CD4-positive, alpha-beta T cell treated with Interleukin-4 for 4 hours (primary cell): ENCODE data around the gene EXOG.

Source experiments
- DNase-seq: peaks from one replicate; pipeline ENCODE4 v3.0.0-alpha.2; 2020

Gene EXOG, protein sequence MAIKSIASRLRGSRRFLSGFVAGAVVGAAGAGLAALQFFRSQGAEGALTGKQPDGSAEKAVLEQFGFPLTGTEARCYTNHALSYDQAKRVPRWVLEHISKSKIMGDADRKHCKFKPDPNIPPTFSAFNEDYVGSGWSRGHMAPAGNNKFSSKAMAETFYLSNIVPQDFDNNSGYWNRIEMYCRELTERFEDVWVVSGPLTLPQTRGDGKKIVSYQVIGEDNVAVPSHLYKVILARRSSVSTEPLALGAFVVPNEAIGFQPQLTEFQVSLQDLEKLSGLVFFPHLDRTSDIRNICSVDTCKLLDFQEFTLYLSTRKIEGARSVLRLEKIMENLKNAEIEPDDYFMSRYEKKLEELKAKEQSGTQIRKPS

DNA sequence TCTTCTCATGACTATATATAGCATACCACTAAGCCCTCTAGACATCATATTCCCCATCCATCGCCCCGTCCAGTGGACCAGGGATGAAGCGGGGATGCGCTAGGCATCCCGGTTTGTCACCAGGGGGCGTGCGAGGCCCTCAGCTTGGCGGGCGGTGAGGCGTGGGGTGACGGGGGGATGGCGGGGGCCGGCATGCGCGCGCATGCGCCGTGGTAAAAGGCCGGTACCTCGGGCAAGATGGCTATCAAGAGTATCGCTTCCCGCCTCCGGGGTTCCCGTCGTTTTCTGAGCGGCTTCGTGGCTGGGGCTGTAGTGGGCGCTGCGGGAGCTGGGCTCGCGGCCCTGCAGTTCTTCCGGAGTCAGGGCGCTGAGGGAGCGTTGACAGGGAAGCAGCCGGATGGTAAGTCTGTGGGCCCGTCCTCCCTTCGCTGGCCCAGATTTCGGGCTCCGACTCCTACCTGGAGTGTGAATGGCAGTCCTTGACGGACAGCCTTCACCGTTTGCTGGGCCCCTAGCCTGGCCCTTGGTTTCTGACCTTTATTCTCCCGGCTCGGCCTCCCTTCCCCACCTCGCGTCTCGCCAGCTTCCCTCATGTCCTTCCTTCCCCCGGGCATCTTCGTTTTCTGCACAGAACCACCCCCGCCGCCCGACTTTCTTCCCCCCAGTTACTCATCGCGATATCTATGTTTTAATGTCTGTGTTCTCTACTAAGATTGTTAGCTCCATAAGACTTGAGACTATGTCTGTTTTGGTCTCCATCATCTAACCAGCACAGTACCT lies at the start of gene EXOG:
TSS of gene EXOG (plus strand) at position 210 of the 780 bp plus-strand sequence. CDS start at position 238, 28 bp downstream.
- peak; percentile 93 for DNase-seq

DNA sequence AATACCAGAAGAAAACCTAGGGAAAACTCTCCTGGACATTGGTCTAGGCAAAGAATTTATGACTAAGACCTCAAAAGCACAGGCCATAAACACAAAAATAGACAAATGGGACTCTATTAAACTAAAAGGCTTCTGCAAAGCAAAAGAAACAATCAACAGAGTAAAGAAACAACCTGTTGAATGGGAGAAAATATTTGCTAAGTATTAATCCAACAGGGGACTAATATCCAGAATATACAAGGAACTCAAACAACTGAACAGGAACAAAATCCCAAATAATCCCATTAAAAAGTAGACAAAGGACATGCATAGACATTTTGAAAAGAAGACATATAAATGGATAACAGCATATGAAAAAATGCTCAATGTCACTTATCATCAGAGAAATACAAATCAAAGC lies 49.3 kb upstream of the EXOG start:
- no peak for DNase-seq

DNA sequence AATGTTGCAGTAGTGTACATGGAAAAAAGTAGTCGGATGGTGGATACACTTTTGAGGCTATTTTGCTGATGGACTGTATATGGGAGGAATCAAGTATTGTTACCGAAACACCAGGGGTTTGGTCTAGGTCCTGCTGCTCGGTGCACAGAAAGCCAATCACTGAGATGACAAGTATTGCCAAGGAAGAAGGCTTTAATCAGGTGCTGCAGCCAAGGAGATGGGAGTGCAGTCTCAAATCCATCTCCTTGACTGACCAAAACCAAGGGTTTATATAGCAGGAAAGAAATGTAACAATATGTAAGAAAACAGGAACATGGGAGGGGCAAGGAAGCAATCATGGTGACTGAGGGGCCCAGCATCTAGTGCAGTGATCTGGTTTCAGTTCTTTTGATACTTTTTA lies 45.3 kb upstream of the EXOG start:
- no peak for DNase-seq

DNA sequence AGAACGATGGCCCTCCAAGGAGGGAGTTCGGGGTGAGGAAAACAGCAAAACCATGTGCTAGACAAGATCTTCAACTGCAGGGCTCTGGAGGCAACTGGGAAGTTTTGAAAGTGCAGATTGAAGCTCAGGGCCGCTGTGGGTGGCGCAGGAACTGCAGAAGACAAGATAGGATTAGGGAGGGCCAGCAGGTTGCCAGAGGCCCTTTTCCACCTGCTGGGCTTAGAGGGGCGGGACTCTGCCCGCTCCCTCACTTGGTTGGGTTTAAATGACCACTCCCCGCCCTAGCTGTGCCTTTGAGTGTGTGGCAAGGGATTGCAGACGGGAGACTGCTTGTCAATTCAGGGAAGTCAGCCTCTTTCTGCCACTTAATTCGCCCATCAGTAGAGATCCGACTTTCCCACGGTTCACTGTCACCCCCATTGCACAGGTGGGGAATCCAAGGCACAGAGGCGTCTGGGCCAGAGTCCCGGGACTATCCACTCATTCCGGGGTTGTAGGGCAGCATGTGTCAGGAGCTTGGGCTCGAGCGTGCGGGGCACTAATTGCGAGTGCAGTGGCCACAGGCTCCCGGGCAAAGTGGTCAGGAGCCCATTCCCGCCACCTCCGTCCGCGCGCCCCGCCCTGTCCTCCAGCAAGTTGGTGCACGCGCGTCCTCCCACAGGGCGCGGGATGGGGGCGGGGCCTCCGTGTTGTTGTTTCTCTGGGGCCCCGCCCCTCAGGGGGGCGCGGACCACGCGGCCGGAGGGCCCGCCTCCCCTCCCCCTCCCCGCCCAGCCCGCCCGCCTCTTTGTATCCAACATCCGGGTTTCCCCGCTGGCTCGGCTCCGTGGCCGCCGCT lies 42.8 kb upstream of the EXOG start, which contains the start of gene ACVR2B:
TSS of gene ACVR2B (plus strand) at position 816 of the 838 bp plus-strand sequence. CDS start 433 bp downstream, outside the sequence.
- DNase-seq = peak; percentile 67

DNA sequence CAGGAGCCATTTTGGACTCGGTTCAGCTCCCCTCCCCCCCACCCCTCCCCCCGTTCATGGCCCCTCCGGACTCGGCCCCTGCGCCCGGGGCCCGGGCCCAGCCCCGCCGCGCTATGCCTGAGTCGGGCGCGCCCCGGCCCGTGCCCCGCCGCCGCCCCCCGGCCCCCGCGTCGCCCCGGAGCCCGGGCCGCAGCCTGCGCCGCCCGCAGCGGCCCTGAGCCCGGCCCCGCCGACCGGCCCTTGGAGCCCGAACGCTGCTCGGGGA lies 42.3 kb upstream of the EXOG start:
- DNase-seq = no peak

DNA sequence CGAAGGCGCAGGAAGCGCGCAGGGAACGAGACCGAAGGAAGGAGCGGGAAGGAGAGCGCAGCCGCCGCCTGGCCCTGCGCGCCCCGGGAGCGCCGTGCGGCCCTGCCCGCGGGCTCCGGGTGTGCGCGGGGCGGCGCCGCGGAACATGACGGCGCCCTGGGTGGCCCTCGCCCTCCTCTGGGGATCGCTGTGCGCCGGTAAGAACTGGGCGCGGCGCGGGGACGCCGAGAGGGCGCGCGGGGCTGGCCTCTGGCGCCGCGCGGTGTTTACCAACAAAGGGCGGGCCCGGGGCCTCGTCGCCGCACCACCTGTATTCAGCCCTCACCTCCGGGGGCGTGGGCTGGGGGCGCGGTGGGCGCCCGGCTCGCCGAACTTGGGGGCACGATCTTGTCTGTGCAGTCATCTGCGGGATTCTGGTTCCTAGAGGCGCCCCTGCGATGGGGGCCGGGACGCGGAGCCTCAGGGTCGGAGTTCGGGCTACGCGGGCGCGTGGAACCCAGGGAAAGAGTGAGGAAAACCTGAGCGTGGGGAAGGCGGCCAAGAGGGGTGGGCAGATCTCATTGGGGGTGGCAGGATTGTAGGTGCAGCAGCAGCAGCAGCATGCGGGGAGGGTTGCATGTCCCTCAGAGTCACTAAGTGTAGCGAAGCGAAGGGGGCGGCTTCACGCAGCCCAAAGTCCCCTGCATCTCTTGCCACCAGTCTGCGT lies 41.8 kb upstream of the EXOG start:
- peak; percentile 25 for DNase-seq

DNA sequence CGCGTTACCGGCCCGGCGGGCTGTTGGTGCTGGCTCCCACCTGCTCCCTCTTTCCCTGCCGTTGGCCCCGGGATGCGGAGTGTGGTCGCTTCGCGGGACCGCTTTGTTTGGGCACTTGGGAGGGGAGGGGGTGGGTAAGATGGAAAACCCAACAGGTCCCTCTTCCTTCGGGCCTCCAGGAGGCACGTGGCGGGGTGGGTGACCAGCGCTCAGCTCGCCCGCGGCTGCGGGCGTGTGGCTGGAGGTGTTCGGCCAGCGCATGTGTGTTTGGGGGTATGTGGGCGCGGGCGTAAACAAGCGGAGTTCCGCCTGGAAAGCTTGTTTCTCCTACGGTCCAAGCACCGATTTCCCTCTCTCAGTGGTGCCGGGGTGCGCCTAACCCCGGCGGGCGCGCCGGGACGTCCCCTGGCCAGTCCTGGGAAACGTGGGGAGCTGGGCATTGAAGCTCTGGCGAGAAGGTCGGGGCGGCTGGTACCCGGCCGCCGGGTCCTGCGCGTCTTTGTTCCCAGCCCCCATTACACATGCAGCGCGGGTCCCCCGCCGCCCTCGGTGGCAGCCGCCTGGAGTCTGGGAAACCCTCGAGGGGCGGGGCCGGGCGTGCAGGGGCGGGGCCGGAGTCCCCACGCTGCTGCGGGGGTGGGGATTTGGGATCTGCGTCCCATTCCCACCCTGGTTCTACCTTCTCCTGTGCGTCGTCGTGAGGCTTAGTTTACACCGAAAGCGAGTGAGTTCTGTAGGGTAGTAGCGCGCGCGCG lies 41.1 kb upstream of the EXOG start:
- peak; percentile 21 for DNase-seq

DNA sequence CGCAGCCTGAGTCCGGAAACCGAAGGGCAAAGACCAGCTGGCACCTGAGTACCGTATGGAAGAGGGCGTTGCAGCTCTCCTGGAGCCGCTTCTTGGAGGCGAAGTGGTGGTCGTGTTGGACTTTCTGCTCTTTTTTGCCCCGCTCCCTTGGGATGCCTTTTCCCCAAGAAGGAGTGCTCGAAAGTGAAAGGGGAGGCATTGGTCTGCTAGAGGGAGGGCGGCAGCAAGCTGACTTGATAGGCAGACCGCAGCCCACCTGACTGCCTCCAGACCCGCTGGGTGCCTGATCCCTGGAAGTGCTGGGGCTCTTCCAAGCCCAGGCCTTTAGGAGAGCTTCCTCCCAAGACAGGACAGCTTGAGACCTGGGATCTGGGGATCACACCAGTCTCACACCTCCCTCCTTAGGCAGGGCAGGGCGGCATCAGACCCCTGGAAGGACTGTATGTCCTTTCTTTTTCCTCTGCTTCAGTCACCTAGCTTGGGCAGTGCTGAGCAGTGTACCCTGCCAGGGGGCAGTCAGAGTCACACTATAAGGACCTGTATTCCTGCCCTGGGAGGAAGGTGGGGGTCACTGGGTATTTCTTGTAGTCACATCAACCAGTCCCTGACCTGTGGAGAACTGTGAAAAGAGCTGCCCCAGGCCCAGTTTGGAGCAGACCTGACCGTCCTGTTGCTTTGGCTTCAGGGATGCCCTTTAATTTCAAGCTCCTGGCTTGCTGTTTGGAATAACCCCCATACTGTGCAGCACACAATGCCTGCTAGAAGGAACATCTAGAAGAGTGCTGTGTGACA lies 40.3 kb upstream of the EXOG start:
- no peak for DNase-seq

DNA sequence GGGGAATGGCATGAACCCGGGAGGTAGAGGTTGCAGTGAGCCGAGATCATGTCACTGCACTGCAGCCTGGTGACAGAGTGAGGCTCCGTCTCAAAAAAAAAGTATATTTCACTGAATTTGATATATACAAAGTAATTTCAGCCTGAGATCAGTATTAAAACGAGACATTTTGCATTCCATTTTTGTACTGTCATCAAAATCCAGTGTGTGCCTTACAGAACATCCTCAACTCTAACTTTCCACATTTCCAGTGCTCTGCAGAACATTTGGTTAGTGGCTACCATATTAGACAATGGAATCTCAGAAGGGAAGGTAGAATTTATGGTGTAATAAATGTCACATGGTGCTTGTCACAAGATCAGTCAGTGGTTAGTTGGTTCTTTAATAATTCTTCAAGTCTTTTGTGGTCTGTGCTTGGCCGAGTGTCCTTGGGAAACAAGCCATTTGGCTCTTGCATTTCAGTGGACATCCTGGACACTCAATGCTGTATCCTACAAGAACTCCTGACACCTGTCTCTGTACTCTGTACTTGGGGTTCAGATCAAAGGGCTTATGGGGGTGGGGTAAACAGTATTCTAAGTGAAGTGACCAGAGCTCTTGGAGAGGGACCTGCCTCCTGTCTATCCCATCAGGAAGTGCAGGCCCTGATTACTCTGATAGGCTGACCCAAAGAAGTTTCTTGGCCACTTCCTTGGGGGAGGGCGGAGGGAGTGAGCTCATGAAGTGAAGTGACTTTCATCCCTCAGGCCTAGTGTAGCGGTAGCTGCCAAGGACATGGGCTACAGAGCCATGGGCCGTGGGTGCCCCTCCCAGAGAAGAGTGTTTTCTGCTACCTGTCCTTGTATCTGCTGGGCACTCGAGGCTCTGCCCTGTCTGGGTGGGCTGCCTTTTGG lies 38.8 kb upstream of the EXOG start:
- no peak for DNase-seq

DNA sequence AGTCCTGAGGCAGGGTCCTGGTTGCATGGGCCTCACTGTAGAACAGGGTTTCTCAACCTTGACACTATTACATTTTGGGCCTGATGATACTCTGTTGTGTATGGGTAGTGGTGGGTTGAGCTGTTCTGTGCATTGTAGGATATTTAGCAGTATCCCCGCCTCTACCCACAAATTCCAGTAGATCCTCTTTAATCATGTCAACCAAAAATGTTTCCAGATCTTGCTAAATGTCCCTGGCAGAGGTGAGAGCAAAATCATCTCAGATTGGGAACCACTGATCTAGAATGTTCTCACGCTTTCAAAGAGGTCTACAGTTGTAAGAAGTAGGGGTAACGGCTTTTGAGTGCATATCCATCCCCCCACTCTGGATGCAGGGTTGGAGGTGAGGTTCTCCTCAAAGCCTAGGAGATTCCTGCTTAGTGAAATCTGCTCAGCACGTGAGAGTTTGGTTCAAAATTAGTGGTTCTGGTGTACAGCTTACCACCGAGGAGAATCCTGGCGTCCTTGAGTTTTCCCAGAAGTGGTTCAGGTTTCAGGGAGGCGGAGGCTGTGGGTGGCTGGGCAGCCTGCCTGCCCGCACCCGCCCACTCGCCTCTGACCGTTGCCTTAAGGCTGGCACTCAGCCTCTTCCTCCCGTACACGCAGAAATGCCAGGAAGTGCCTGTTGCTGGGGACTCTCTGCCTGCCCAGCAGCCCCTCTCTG lies 37.2 kb upstream of the EXOG start:
- DNase-seq = no peak

DNA sequence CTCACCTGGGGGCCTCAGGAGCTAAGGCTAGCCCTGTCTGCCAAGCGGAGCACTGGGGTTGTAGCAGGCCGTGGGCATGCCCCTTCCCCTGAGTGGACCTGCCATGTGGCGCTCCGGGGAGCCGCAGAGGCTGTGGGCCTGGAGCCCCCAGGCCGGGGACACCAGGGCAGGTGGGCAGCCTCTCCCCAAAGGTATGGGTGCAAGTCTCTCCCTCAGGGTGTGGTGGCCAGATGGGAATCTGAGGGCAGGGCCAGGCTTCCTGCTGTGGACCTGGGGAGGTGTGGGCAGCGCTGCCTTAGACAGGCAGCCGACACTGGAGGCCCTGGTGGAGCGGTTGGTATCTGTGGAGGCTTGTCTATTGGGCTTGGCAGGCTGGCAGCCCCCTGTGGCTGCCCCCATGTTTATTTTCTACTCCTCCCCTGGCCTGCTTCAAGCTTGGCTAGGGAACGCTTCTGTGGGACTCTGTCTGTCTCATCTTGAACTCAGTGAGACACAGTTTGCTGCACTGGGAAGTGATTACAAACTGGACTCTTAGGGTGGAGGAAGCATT lies 36.6 kb upstream of the EXOG start:
- DNase-seq = no peak

DNA sequence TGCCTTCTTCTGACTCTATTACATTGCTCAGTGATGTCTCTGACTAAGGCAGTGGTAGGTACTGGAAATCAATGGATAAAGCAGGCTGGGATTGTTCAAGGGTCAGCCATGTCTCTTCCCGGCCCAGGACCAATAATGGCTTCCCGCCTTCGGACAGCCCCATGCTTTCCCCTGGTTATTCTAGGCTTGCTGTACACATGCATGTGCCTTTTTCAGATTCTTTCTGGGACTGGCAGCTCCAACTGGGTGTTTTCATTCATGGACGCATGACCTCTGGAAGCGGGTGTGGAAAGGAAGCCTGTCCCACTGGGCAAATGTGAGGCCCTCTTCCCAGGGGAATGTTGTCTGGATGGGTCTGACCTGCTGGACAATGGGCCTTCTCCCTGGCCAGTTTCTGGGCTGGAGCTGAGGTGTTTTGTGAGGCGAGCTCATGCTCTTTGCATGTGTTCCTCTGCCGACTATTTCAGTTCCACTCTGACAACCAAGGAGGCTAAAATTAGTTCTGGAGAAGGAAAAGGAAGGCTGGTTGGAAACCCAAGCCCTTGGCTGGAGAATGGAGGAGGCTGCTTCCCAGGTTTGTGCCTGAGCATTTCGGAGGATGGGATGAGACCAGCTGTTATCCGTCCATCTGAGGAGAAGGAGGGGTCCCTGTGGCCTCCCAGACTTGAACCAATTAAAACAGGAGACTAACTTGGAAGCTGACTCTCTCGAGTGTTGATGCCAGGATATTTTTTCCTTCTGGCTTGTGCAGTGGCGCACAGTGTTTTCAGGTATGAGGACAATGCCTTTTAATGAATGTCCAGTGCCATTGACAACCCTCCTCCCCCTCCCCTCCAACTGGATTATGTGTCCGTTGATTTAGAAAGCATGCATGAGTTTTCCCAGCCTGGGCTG lies 35.5 kb upstream of the EXOG start:
- no peak for DNase-seq

DNA sequence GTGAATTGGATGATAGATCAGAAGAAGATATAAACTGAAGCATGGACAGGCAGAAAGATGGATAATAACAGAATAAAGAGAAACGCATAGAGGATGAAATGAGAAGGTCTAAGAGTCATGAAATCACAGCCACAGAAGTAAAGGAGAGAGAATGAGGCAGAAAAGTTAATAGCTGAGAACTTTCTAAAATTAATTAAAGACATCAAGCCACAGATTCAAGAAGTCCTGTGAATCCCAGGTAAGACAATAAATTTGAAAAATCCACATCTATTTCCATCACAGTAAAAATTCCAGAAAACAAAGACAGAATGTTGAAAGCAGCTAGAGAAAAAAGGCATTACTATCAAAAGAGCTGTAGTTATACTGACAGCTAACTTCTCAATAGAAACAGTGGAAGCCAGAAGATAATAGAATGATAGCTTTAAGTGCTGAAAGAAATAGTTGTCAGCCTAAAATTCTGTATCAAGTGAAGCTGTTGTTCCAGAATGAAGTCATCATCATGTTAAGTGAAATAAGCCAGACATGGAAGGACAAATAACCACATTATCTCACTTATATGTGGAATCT lies 30.5 kb upstream of the EXOG start:
- no peak for DNase-seq

DNA sequence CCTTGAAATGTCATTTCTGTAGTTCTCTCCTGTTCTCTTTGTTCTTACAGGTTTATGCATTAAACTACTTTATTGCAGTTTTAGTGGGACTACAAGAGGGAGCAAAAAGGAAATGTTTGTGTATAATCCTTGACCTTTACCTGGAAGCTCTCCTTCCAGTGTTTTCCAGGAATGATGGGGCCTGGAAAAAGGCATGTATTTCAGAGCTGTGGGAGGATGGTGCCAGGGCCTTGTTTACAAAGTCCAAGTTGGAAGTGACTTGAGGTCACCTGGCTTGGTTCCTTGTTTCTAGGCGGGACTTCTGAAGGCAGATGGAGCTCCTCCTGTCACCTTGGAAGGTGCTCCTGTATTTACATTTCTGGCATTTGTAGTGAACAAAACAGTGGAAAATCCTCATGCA lies 27.4 kb upstream of the EXOG start:
- no peak for DNase-seq

DNA sequence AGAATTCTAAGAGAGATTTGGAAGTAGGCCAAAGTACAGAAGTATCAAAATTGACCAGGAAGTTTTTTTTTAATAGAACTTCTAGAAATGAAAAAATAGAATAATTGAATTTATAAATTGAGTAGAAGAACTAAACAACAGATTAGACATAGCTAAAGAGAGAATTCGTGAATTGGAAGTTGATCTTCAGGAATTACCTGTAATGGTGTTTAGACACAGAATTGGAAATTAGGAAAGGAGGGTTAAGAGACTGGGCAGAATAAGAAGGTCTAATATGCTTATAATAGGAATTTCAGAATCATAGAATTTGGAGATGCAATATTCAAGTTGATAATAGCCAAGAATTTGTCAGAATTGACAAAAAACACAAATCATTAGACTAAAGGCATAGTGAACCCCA lies 26.3 kb upstream of the EXOG start:
- DNase-seq = no peak

DNA sequence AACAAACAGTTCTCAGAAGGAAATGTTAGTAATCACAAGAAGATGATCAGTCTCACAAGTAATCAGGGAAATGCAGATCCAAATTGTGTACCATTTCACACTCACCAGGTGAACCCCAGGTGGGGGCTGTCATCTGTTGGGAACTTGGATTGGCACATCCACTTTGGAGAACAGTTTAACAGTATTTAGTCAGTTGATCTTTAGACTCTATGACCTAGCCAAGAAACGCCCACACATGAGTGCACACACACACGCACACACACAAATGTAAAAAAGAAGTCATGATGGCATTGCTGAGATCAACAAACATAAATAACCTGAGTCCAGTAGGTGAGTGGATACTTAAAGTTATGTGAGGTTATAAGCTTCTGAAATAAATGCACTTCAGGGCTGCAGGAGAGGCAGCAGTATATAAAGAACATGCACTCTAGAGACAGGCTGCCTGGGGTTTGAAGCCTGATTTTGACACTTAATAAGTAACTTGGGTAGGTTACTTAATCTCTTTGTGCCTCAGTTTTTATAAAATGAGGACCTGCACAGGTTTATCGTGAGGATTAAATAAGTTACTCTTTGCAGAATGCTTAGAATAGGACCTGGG lies 24.8 kb upstream of the EXOG start:
- no peak for DNase-seq

DNA sequence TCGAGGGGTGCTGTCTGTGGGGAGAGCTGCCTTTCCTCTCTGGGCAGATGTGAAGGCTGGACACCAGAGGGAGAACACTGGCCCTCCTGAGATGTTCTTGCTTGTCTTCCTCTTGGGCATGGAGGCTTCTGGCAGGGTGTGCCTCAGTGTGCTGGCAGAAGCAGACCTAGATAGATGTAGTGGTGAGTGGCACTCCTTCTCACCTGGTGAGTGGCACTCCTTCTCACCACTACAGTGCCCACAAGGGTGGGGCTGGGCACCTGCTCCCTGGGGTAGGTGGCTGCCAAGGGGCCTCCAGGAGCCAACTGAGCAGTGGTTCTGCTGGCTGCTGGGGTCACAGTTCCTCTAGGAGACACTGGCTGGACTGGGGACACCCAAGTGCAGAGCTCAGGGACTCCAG lies 23.8 kb upstream of the EXOG start:
- no peak for DNase-seq
